Activated T-helper 1 cell treated with Interleukin-2 at 50 U/mL for 16 hours (primary cell): ENCODE measurements around the gene RRP1B.
"Not testable (repeated sequence)": the region's sequence is repeated elsewhere in the genome, so short reads cannot be mapped to it uniquely, and the experiment has no call there.

Experiments
- DNase-seq: peaks from one replicate; pipeline ENCODE4 v3.0.0-alpha.2; 2020; ENCODE audit warnings: low read depth

RRP1B gene

GRCh38 chr21:43639470-43640353, 19.6 kb upstream of the RRP1B start:
- no peak for DNase-seq

GRCh38 chr21:43640400-43640799, 19.0 kb upstream of the RRP1B start:
- DNase-seq, result no peak

GRCh38 chr21:43643193-43643592, 16.2 kb upstream of the RRP1B start:
- no peak for DNase-seq

GRCh38 chr21:43644071-43644470, 15.3 kb upstream of the RRP1B start:
- DNase-seq, result no peak

GRCh38 chr21:43644609-43645008, 14.8 kb upstream of the RRP1B start:
- DNase-seq, result no peak

GRCh38 chr21:43645136-43645891, 14.0 kb upstream of the RRP1B start:
- no peak for DNase-seq

GRCh38 chr21:43645976-43646375, 13.4 kb upstream of the RRP1B start:
- DNase-seq, result no peak

GRCh38 chr21:43646550-43647260, 12.7 kb upstream of the RRP1B start:
- DNase-seq, result peak; percentile 72

- no peak for DNase-seq
Measured at GRCh38 chr21:43648171-43648570, 11.2 kb upstream of the RRP1B start.

- DNase-seq, result not testable (repeated sequence)
Measured at GRCh38 chr21:43651926-43652325, 7.4 kb upstream of the RRP1B start.

- no peak for DNase-seq
Measured at GRCh38 chr21:43652616-43653015, 6.7 kb upstream of the RRP1B start.

GRCh38 chr21:43653626-43654025, 5.7 kb upstream of the RRP1B start:
- no peak for DNase-seq

GRCh38 chr21:43654806-43655489, 4.4 kb upstream of the RRP1B start:
- DNase-seq, result no peak

GRCh38 chr21:43657355-43658087, 1.8 kb upstream of the RRP1B start:
- DNase-seq, result no peak

GRCh38 chr21:43658088-43658741, 1.1 kb upstream of the RRP1B start:
- no peak for DNase-seq

GRCh38 chr21:43658769-43659135, 608 bp upstream of the RRP1B start:
- DNase-seq, result no peak

GRCh38 chr21:43662286-43662685, 2.9 kb downstream of the RRP1B start:
- no peak for DNase-seq

GRCh38 chr21:43663033-43663432, 3.7 kb downstream of the RRP1B start:
- DNase-seq, result no peak

GRCh38 chr21:43664358-43664757, 5.0 kb downstream of the RRP1B start:
- no peak for DNase-seq

GRCh38 chr21:43665879-43666278, 6.5 kb downstream of the RRP1B start:
- DNase-seq, result no peak
